ENCODE measurements around the gene PRRT3.

Gene PRRT3

GRCh38 chr3:9937486-9938238 is 14.5 kb downstream of the PRRT3 start:
- H3K4me1 ChIP-seq (ENCODE audit: control insufficient read depth, insufficient read depth, low read length), result peaks cover 24% of the 10 kb centered on the region
- no peak overlapping the region for H3K4me3 ChIP-seq (ENCODE audit: low read length in 2 of 2)
- peaks cover 30% of the 10 kb centered on the region in 2 donors for H3K36me3 ChIP-seq (ENCODE audit: control insufficient read depth in 2 of 2, insufficient read depth in 2 of 2, low read length in 2 of 2)
- H3K9me3 ChIP-seq (ENCODE audit: control insufficient read depth in 2 of 2, low read length in 2 of 2), result no peaks in the 10 kb centered on the region
- H3K27me3 ChIP-seq (ENCODE audit: control insufficient read depth in 1 of 2, insufficient read depth in 2 of 2, low read length in 2 of 2), result no peaks in the 10 kb centered on the region
- H3K27ac ChIP-seq (ENCODE audit: low read length), result no peak overlapping the region
- H3K9ac ChIP-seq (ENCODE audit: low read length in 2 of 2), result no peak overlapping the region

DNA sequence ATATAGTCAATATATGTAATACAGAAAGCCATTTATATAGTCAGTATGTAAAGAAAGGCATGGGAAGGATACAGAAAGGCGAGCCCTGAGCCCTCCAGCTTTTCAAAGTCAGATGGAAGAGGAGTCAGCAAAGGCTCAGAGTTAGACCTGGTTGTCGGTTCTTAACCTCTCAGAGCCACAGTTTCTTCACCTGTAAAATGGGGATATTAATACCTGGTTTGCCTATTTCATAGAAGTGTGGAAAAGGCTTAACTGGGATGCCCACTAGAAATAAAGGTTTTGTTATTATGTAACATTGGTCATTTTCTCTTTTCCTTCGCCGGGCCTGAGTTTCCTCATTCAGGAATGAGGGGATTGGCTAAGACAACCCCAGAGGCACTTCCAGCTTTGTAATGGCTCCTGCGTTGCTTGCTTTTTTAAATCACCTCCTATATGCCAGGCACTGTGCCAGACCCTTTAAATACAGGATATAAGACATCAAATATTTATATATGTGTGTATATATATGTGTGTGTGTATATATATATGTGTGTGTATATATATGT is 16.2 kb downstream of the PRRT3 start:
- Histone ChIP-seq H3K36me3 (ENCODE audit: control insufficient read depth in 2 of 2, insufficient read depth in 2 of 2, low read length in 2 of 2) (peaks cover 24 to 25% of the 10 kb centered on the region in 2 donors), H3K9ac (ENCODE audit: low read length in 2 of 2) (peak overlapping the region in 1 of 2 donors; percentile 33), H3K27ac (ENCODE audit: low read length) (no peak overlapping the region), H3K9me3 (ENCODE audit: control insufficient read depth in 2 of 2, low read length in 2 of 2) (no peaks in the 10 kb centered on the region), H3K27me3 (ENCODE audit: control insufficient read depth in 1 of 2, insufficient read depth in 2 of 2, low read length in 2 of 2) (no peaks in the 10 kb centered on the region), H3K4me3 (ENCODE audit: low read length in 2 of 2) (no peak overlapping the region), H3K4me1 (ENCODE audit: control insufficient read depth, insufficient read depth, low read length) (peaks cover 31% of the 10 kb centered on the region)

GRCh38 chr3:9934993-9935392 is 17.2 kb downstream of the PRRT3 start:
- H3K36me3 ChIP-seq (ENCODE audit: control insufficient read depth in 2 of 2, insufficient read depth in 2 of 2, low read length in 2 of 2), result peaks cover 28 to 32% of the 10 kb centered on the region in 2 donors
- peak overlapping the region in 1 of 2 donors; percentile 97 for H3K9ac ChIP-seq (ENCODE audit: low read length in 2 of 2)
- peak overlapping the region in 1 of 2 donors; percentile 91 for H3K4me3 ChIP-seq (ENCODE audit: low read length in 2 of 2)
- H3K27me3 ChIP-seq (ENCODE audit: control insufficient read depth in 1 of 2, insufficient read depth in 2 of 2, low read length in 2 of 2), result no peaks in the 10 kb centered on the region
- no peaks in the 10 kb centered on the region for H3K9me3 ChIP-seq (ENCODE audit: control insufficient read depth in 2 of 2, low read length in 2 of 2)
- H3K27ac ChIP-seq (ENCODE audit: low read length), result peak overlapping the region; percentile 98
- peaks cover 31% of the 10 kb centered on the region for H3K4me1 ChIP-seq (ENCODE audit: control insufficient read depth, insufficient read depth, low read length)

GRCh38 chr3:9934235-9934621 is 18.0 kb downstream of the PRRT3 start:
- H3K4me1 ChIP-seq (ENCODE audit: control insufficient read depth, insufficient read depth, low read length), result peaks cover 31% of the 10 kb centered on the region
- no peaks in the 10 kb centered on the region for H3K9me3 ChIP-seq (ENCODE audit: control insufficient read depth in 2 of 2, low read length in 2 of 2)
- H3K4me3 ChIP-seq (ENCODE audit: low read length in 2 of 2), result peak overlapping the region; percentile 88 to 91
- no peaks in the 10 kb centered on the region for H3K27me3 ChIP-seq (ENCODE audit: control insufficient read depth in 1 of 2, insufficient read depth in 2 of 2, low read length in 2 of 2)
- peak overlapping the region; percentile 98 for H3K27ac ChIP-seq (ENCODE audit: low read length)
- H3K9ac ChIP-seq (ENCODE audit: low read length in 2 of 2), result peak overlapping the region; percentile 96 to 97
- H3K36me3 ChIP-seq (ENCODE audit: control insufficient read depth in 2 of 2, insufficient read depth in 2 of 2, low read length in 2 of 2), result peaks cover 34 to 38% of the 10 kb centered on the region in 2 donors

DNA sequence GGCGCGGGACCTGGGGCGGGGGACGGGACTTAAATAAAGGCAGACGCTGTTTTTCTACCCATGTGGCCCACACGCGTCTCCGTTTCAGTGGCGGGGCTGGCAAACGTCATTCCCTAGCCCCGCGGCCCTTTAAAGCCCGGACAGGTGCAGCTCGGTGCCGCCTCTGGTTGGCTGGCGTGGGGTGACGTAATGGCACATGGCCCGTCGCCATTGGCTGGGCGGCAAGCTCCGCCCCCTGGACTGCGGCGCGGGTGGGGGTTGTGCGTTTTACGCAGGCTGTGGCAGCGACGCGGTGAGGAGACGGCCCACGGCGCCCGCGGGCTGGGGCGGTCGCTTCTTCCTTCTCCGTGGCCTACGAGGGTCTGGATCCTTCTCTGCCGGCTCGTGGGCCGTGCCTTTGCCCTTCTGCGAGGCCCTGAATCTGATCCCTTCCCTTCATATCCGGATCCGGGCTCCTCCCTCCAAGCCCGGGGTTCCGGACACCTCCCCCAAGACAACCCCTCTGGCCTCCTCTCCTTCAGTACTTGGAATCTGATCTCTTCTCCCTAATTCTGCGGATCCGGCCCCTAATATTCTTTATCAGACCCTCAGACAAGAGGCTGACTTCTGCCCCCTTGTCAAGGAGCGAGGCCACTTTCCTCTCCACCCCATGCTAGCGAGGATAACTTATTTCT is 18.5 kb downstream of the PRRT3 start, which contains the start of gene CRELD1:
Gene CRELD1, plus strand, starts transcription at position 274 of the 674 bp plus-strand sequence. CDS start 605 bp downstream, outside the sequence.
- Histone ChIP-seq H3K36me3 (ENCODE audit: control insufficient read depth in 2 of 2, insufficient read depth in 2 of 2, low read length in 2 of 2) (peaks cover 34 to 39% of the 10 kb centered on the region in 2 donors), H3K4me3 (ENCODE audit: low read length in 2 of 2) (peak within 1 kb of the TSS; percentile 88 to 91)

DNA sequence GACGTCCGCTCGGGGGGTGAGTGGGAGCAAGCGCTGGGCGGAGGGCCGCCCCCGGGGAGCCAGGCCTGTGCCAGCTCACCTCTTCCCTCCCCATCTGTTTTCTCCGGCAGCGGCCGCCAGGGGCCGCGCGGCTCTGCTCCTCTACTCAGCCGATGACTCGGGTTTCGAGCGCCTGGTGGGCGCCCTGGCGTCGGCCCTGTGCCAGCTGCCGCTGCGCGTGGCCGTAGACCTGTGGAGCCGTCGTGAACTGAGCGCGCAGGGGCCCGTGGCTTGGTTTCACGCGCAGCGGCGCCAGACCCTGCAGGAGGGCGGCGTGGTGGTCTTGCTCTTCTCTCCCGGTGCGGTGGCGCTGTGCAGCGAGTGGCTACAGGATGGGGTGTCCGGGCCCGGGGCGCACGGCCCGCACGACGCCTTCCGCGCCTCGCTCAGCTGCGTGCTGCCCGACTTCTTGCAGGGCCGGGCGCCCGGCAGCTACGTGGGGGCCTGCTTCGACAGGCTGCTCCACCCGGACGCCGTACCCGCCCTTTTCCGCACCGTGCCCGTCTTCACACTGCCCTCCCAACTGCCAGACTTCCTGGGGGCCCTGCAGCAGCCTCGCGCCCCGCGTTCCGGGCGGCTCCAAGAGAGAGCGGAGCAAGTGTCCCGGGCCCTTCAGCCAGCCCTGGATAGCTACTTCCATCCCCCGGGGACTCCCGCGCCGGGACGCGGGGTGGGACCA is 19.2 kb downstream of the PRRT3 start:
- Histone ChIP-seq H3K36me3 (ENCODE audit: control insufficient read depth in 2 of 2, insufficient read depth in 2 of 2, low read length in 2 of 2) (peaks cover 30 to 40% of the 10 kb centered on the region in 2 donors), H3K9me3 (ENCODE audit: control insufficient read depth in 2 of 2, low read length in 2 of 2) (no peaks in the 10 kb centered on the region), H3K27ac (ENCODE audit: low read length) (peak overlapping the region; percentile 98), H3K4me1 (ENCODE audit: control insufficient read depth, insufficient read depth, low read length) (peaks cover 31% of the 10 kb centered on the region), H3K27me3 (ENCODE audit: control insufficient read depth in 1 of 2, insufficient read depth in 2 of 2, low read length in 2 of 2) (no peaks in the 10 kb centered on the region), H3K9ac (ENCODE audit: low read length in 2 of 2) (peak overlapping the region; percentile 76 to 96), H3K4me3 (ENCODE audit: low read length in 2 of 2) (peak overlapping the region; percentile 88 to 91)

More for the DNA sequence above, 18.5 kb downstream of the PRRT3 start, which contains the start of gene CRELD1:
- Histone ChIP-seq H3K27me3 (ENCODE audit: control insufficient read depth in 1 of 2, insufficient read depth in 2 of 2, low read length in 2 of 2) (no peaks in the 10 kb centered on the region), H3K27ac (ENCODE audit: low read length) (peak within 1 kb of the TSS; percentile 98), H3K9me3 (ENCODE audit: control insufficient read depth in 2 of 2, low read length in 2 of 2) (no peaks in the 10 kb centered on the region), H3K9ac (ENCODE audit: low read length in 2 of 2) (peak within 1 kb of the TSS; percentile 96 to 97), H3K4me1 (ENCODE audit: control insufficient read depth, insufficient read depth, low read length) (peaks cover 31% of the 10 kb centered on the region)

GRCh38 chr3:9932535-9932842 is 19.7 kb downstream of the PRRT3 start:
- Histone ChIP-seq H3K27ac (ENCODE audit: low read length) (peak overlapping the region; percentile 98), H3K27me3 (ENCODE audit: control insufficient read depth in 1 of 2, insufficient read depth in 2 of 2, low read length in 2 of 2) (no peaks in the 10 kb centered on the region), H3K9me3 (ENCODE audit: control insufficient read depth in 2 of 2, low read length in 2 of 2) (no peaks in the 10 kb centered on the region), H3K4me1 (ENCODE audit: control insufficient read depth, insufficient read depth, low read length) (peaks cover 31% of the 10 kb centered on the region), H3K36me3 (ENCODE audit: control insufficient read depth in 2 of 2, insufficient read depth in 2 of 2, low read length in 2 of 2) (peaks cover 25 to 36% of the 10 kb centered on the region in 2 donors), H3K9ac (ENCODE audit: low read length in 2 of 2) (peak overlapping the region; percentile 76 to 96), H3K4me3 (ENCODE audit: low read length in 2 of 2) (peak overlapping the region; percentile 88 to 91)

DNA sequence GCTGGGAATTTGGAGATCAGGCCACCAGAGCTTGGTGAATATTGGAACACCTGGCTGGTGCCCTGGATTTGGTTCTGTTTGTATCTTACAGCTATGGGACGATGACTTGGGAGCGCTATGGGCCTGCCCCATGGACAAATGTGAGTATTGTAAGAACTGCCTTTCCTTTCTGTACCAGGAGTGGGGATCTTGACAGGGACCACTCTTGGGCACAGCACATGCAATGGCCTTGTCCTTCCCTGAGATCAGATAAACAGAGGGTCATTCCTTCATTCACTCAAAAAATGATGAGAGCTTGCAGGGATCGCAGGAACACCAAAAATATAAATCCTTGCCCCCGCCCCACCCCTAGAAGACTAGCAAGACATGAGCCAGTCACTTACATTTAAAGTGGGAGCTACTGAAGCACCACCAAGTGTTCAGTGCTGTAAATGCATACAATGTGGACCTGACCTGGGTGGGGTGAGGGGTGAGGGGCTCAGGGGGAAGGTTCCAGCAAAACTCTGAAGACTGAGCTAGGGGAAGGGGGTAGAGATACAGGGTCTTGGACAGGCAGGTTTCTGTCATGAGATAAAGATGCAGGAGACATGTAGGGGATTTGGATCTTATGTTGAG is 21.3 kb downstream of the PRRT3 start:
- no peak overlapping the region for H3K9ac ChIP-seq (ENCODE audit: low read length in 2 of 2)
- no peaks in the 10 kb centered on the region for H3K27me3 ChIP-seq (ENCODE audit: control insufficient read depth in 1 of 2, insufficient read depth in 2 of 2, low read length in 2 of 2)
- H3K9me3 ChIP-seq (ENCODE audit: control insufficient read depth in 2 of 2, low read length in 2 of 2), result no peaks in the 10 kb centered on the region
- H3K4me1 ChIP-seq (ENCODE audit: control insufficient read depth, insufficient read depth, low read length), result peaks cover 31% of the 10 kb centered on the region
- no peak overlapping the region for H3K4me3 ChIP-seq (ENCODE audit: low read length in 2 of 2)
- H3K36me3 ChIP-seq (ENCODE audit: control insufficient read depth in 2 of 2, insufficient read depth in 2 of 2, low read length in 2 of 2), result peaks cover 17 to 28% of the 10 kb centered on the region in 2 donors
- no peak overlapping the region for H3K27ac ChIP-seq (ENCODE audit: low read length)

DNA sequence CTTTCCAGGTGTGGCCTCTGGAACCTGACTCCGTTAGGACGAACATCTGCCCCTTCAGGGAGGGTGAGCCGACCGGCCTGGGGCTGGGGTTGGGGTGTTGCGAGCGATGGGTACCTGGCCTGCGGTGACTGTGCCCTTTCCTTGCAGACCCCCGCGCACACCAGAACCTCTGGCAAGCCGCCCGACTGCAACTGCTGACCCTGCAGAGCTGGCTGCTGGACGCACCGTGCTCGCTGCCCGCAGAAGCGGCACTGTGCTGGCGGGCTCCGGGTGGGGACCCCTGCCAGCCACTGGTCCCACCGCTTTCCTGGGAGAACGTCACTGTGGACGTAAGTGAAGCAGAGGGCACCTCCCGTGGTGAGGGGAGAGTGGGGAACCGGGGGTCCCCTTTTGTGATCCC is 24.1 kb downstream of the PRRT3 start:
- no peak overlapping the region for H3K9ac ChIP-seq (ENCODE audit: low read length in 2 of 2)
- no peaks in the 10 kb centered on the region for H3K27me3 ChIP-seq (ENCODE audit: control insufficient read depth in 1 of 2, insufficient read depth in 2 of 2, low read length in 2 of 2)
- H3K4me3 ChIP-seq (ENCODE audit: low read length in 2 of 2), result no peak overlapping the region
- peaks cover 12% of the 10 kb centered on the region for H3K4me1 ChIP-seq (ENCODE audit: control insufficient read depth, insufficient read depth, low read length)
- H3K9me3 ChIP-seq (ENCODE audit: control insufficient read depth in 2 of 2, low read length in 2 of 2), result no peaks in the 10 kb centered on the region
- H3K36me3 ChIP-seq (ENCODE audit: control insufficient read depth in 2 of 2, insufficient read depth in 2 of 2, low read length in 2 of 2), result peaks cover 28 to 29% of the 10 kb centered on the region in 2 donors
- no peak overlapping the region for H3K27ac ChIP-seq (ENCODE audit: low read length)
